Astrocyte of the spinal cord (primary cell): Measurements from ENCODE around the gene MICALL1.
"Not testable (repeated sequence)": the region's sequence is repeated elsewhere in the genome, so short reads cannot be mapped to it uniquely, and the experiment has no call there.

Experiments
- DNase-seq: peaks from one replicate; pipeline ENCODE4 v3.0.0; 2011; ENCODE audit warnings: low read depth, low spot score
- H3K4me3 ChIP-seq: 2 replicates; pipeline ENCODE4 v1.5.1; 2011; ENCODE audit warnings: low read depth, mild to moderate bottlenecking, low read length, moderate library complexity
- CTCF ChIP-seq: IDR thresholded peaks from 2 replicates; pipeline ENCODE4 v1.5.1; 2012; ENCODE audit warnings: low read depth, mild to moderate bottlenecking, low read length, inconsistent platforms
- in situ Hi-C: cut with HindIII; loops from 2 replicates; pipeline ENCODE4 v1.10.0; 2017; ENCODE audit warnings: low sequenced_read_pairs

The MICALL1 gene

GRCh38 chr22:37933711-37934376 lies 27.7 kb downstream of the MICALL1 start:
- DNase-seq: peak; percentile 94
- TF ChIP-seq CTCF: peak; percentile 100
- no peak overlapping the region for H3K4me3 ChIP-seq
- in situ Hi-C loops: no loop called here

DNA sequence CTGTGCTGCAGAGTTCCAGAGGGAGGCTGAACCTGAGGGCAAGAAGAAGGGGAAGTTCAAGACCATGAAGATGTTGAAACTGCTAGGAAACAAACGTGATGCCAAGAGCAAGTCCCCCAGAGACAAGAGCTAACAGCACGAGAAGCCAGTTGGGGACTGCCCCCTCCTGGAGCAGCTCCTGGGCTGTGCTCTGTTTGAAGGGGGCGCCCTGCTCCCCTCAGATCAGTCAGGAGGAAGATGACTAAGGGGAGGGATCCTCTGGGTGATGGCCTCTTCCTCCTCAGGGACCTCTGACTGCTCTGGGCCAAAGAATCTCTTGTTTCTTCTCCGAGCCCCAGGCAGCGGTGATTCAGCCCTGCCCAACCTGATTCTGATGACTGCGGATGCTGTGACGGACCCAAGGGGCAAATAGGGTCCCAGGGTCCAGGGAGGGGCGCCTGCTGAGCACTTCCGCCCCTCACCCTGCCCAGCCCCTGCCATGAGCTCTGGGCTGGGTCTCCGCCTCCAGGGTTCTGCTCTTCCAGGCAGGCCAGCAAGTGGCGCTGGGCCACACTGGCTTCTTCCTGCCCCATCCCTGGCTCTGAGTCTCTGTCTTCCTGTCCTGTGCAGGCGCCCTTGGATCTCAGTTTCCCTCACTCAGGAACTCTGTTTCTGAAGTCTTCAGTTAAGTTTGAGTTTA lies 34.7 kb downstream of the MICALL1 start:
- TF ChIP-seq CTCF: no peak
- no peak for DNase-seq
- H3K4me3 ChIP-seq: no peak overlapping the region
- in situ Hi-C loops: no loop called here

GRCh38 chr22:37942133-37942532 lies 36.0 kb downstream of the MICALL1 start:
- in situ Hi-C loops: no loop called here

GRCh38 chr22:37943136-37943824 lies 37.2 kb downstream of the MICALL1 start:
- no peak overlapping the region for H3K4me3 ChIP-seq
- no peak for DNase-seq
- TF ChIP-seq CTCF: no peak
- in situ Hi-C loops: no loop called here

More at GRCh38 chr22:37942133-37942532, 36.0 kb downstream of the MICALL1 start:
- TF ChIP-seq CTCF: no peak
- no peak for DNase-seq
- H3K4me3 ChIP-seq: no peak overlapping the region

DNA sequence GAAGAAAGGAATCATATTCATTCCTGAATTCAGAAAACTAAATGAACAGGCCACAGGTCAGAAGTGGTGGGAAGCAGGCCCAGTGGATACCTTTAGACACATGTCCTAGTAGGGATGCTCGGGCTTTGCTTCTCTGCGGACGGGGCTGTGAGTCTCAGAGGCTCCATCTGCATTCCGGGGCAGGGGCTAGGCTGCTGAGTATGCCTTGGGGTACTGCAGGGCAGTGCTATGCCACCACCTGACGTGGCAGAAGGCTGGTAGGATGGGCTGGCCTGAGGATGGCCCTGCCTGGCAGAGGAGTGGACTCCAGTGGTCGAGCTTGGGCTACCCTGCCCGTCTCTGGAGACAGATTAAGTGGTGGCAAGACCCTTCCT lies 37.7 kb downstream of the MICALL1 start:
- in situ Hi-C loops: no loop called here
- DNase-seq: no peak
- H3K4me3 ChIP-seq: no peak overlapping the region
- no peak for TF ChIP-seq CTCF

DNA sequence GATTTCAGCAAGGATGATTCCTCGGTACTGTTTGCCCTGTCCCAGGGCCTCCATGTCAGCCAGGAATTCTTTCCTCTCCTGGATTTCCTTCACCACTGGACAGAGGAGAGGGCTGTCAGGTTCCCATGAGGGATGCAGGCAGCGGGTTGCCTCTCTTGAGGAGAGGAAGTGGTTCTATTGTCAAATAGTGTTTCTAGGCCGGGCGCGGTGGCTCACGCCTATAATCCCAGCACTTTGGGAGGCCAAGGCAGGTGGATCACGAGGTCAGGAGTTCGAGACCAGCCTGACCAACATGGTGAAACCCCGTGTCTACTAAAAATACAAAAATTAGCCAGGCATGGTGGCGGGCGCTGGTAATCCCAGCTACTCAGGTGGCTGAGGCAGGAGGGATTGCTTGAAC lies 38.3 kb downstream of the MICALL1 start:
- H3K4me3 ChIP-seq, DNase-seq, in situ Hi-C loops: not testable (repeated sequence)

- H3K4me3 ChIP-seq, DNase-seq, in situ Hi-C loops: not testable (repeated sequence)
Observed at GRCh38 chr22:37947142-37947795, 41.2 kb downstream of the MICALL1 start.
